ENCODE results near the gene TMC5.
"Not testable (repeated sequence)": the region's sequence is repeated elsewhere in the genome, so short reads cannot be mapped to it uniquely, and the experiment has no call there.

TMC5 gene

GRCh38 chr16:19532601-19533000 lies 114.9 kb downstream of the TMC5 start:
- TF ChIP-seq CTCF (IDR thresholded peaks at IDR 0.05): no peak
- Histone ChIP-seq H3K27ac (no peak overlapping the region), H3K4me1 (ENCODE audit: control insufficient read depth in 1 of 2, insufficient read depth in 1 of 2, low read depth in 1 of 2, low read length in 1 of 2) (no peaks in the 10 kb centered on the region), H3K27me3 (no peaks in the 10 kb centered on the region), H3K36me3 (peaks cover 40% of the 10 kb centered on the region), H3K9me3 (no peaks in the 10 kb centered on the region), H3K4me3 (ENCODE audit: low read depth in 1 of 2, low read length in 1 of 2) (no peak overlapping the region)

GRCh38 chr16:19540241-19540970 lies 122.7 kb downstream of the TMC5 start:
- Histone ChIP-seq H3K27ac (no peak overlapping the region), H3K27me3 (no peaks in the 10 kb centered on the region), H3K4me3 (ENCODE audit: low read depth in 1 of 2, low read length in 1 of 2) (no peak overlapping the region), H3K4me1 (ENCODE audit: control insufficient read depth in 1 of 2, insufficient read depth in 1 of 2, low read depth in 1 of 2, low read length in 1 of 2) (no peaks in the 10 kb centered on the region), H3K36me3 (peaks cover 67% of the 10 kb centered on the region), H3K9me3 (no peaks in the 10 kb centered on the region)
- TF ChIP-seq CTCF (IDR thresholded peaks at IDR 0.05): no peak

GRCh38 chr16:19542138-19542821 lies 124.6 kb downstream of the TMC5 start:
- H3K9me3 ChIP-seq: no peaks in the 10 kb centered on the region
- H3K27ac ChIP-seq: no peak overlapping the region
- no peak for TF ChIP-seq CTCF (IDR thresholded peaks at IDR 0.05)
- peaks cover 63% of the 10 kb centered on the region for H3K36me3 ChIP-seq
- H3K27me3 ChIP-seq: no peaks in the 10 kb centered on the region
- H3K4me1 ChIP-seq (ENCODE audit: control insufficient read depth in 1 of 2, insufficient read depth in 1 of 2, low read depth in 1 of 2, low read length in 1 of 2): no peaks in the 10 kb centered on the region
- H3K4me3 ChIP-seq (ENCODE audit: low read depth in 1 of 2, low read length in 1 of 2): no peak overlapping the region

GRCh38 chr16:19543278-19543996 lies 125.8 kb downstream of the TMC5 start:
- peaks cover 69% of the 10 kb centered on the region for H3K36me3 ChIP-seq
- H3K4me3 ChIP-seq (ENCODE audit: low read depth in 1 of 2, low read length in 1 of 2); H3K4me1 ChIP-seq (ENCODE audit: control insufficient read depth in 1 of 2, insufficient read depth in 1 of 2, low read depth in 1 of 2, low read length in 1 of 2); H3K9me3 ChIP-seq; H3K27me3 ChIP-seq; H3K27ac ChIP-seq: not testable (repeated sequence)

- TF ChIP-seq CTCF (IDR thresholded peaks at IDR 0.05): no peak
- Histone ChIP-seq H3K27me3 (no peaks in the 10 kb centered on the region), H3K9me3 (no peaks in the 10 kb centered on the region), H3K27ac (no peak overlapping the region), H3K36me3 (peaks cover 73% of the 10 kb centered on the region), H3K4me3 (ENCODE audit: low read depth in 1 of 2, low read length in 1 of 2) (no peak overlapping the region), H3K4me1 (ENCODE audit: control insufficient read depth in 1 of 2, insufficient read depth in 1 of 2, low read depth in 1 of 2, low read length in 1 of 2) (no peaks in the 10 kb centered on the region)
Observed at GRCh38 chr16:19548144-19548543, 130.5 kb downstream of the TMC5 start.

All from neutrophil (primary cell).